ELF-1 (cell line): ENCODE data around the gene NANOS3.
A peak's percentile ranks its signal among the peaks of the same experiment; 100 is the strongest.
"Not testable (repeated sequence)": the region's sequence is repeated elsewhere in the genome, so short reads cannot be mapped to it uniquely, and the experiment has no call there.

Source experiments
- DNase-seq: peaks from one replicate; pipeline ENCODE4 v3.0.0-alpha.2; 2016; ENCODE audit warnings: low read depth, low spot score

The NANOS3 gene

GRCh38 chr19:13843104-13843921, 33.6 kb upstream of the NANOS3 start:
- peak; percentile 67 for DNase-seq

- DNase-seq, result peak; percentile 4
Observed at GRCh38 chr19:13844130-13844631, 32.8 kb upstream of the NANOS3 start.

- DNase-seq, result peak; percentile 97
Observed at GRCh38 chr19:13846557-13847406, 30.2 kb upstream of the NANOS3 start.

GRCh38 chr19:13847407-13848339, 29.3 kb upstream of the NANOS3 start:
- peak; percentile 94 for DNase-seq

GRCh38 chr19:13848340-13848677, 28.6 kb upstream of the NANOS3 start:
- DNase-seq, result no peak

GRCh38 chr19:13848798-13849676, 27.9 kb upstream of the NANOS3 start:
- no peak for DNase-seq

- DNase-seq, result peak; percentile 78
Observed at GRCh38 chr19:13849991-13850909, 26.7 kb upstream of the NANOS3 start.

- DNase-seq, result peak; percentile 69
Observed at GRCh38 chr19:13850910-13851733, 25.8 kb upstream of the NANOS3 start.

GRCh38 chr19:13851734-13852114, 25.2 kb upstream of the NANOS3 start:
- not testable (repeated sequence) for DNase-seq

- peak; percentile 68 for DNase-seq
Observed at GRCh38 chr19:13852171-13852707, 24.7 kb upstream of the NANOS3 start.

GRCh38 chr19:13856497-13856896, 20.4 kb upstream of the NANOS3 start:
- no peak for DNase-seq

- no peak for DNase-seq
Observed at GRCh38 chr19:13859361-13859880, 17.5 kb upstream of the NANOS3 start.

- DNase-seq, result no peak
Observed at GRCh38 chr19:13860679-13861391, 16.1 kb upstream of the NANOS3 start.

- DNase-seq, result no peak
Observed at GRCh38 chr19:13861392-13861713, 15.6 kb upstream of the NANOS3 start.

- peak; percentile 96 for DNase-seq
Observed at GRCh38 chr19:13861714-13862531, 15.0 kb upstream of the NANOS3 start.

GRCh38 chr19:13864046-13864666, 12.8 kb upstream of the NANOS3 start:
- no peak for DNase-seq
